HepG2 (cell line): ENCODE data around the gene XPNPEP2. TPM values are rescaled to one million over a fixed set of nuclear protein-coding genes. Genes with fewer than 3 reads are reported as not detected.

Experiments
- ATAC-seq: fragments of 200-7000 bp; cut with Tn5 transposase; 3 replicates; pipeline ENCODE4 v1.9.1; 2020; ENCODE audit warnings: mild to moderate bottlenecking, moderate library complexity
- BruUV-seq: library from RNA; stranded (reverse); fragments of 400-500 nt; replicated peaks from 2 replicates; lab custom pipeline; 2021; lab: Mats Ljungman, UMichigan
- CTCF ChIA-PET: fragments of 300-600 bp; formaldehyde crosslinking; extraction: SDS; loops from one replicate; lab custom pipeline; 2021; ENCODE audit warnings: low total read pairs, inconsistent platforms, low intra/inter-chr PET ratio; lab: Yijun Ruan, JAX
- POLR2A ChIA-PET: fragments of 350-600 bp; sonication (Branson Sonifier 250); formaldehyde crosslinking; loops from one replicate; lab custom pipeline; 2020; ENCODE audit warnings: antibody characterized with exemption, inconsistent platforms; lab: Yijun Ruan, JAX
- DNase-seq: peaks from one replicate; pipeline ENCODE4 v3.0.0-alpha.2; 2015; ENCODE audit warnings: low spot score
- FAIRE-seq: peaks from 3 replicates; lab custom pipeline; 2011; peaks lifted over from hg19 to GRCh38; lab: Jason Lieb, UNC
- H2AFZ ChIP-seq: one replicate; pipeline ENCODE4 v1.6.1; 2011; ENCODE audit warnings: low read length, inconsistent platforms
- H3K27ac ChIP-seq: fragments of 300-600 bp; 3 replicates; pipeline ENCODE4 v1.8.0; 2011; ENCODE audit warnings: mixed run types, mild to moderate bottlenecking, mixed read lengths, low read length, inconsistent platforms; ENCODE audit not compliant: insufficient read depth; ENCODE audit errors: extremely low read length
- H3K27me3 ChIP-seq, 2 experiments: fragments of 200-600 bp in 1 of 2; 2 replicates in 1 of 2; 3 replicates in 1 of 2; pipeline versions ENCODE4 v1.6.0 to v1.8.0; 2011; ENCODE audit warnings: low read length in 2 of 2, mild to moderate bottlenecking in 2 of 2, moderate library complexity in 2 of 2, inconsistent platforms in 1 of 2; ENCODE audit not compliant: insufficient read depth in 2 of 2, control insufficient read depth in 1 of 2
- H3K36me3 ChIP-seq, 2 experiments: fragments of 200-600 bp in 1 of 2; replicated peaks in 1 of 2; 2 replicates in 1 of 2; 3 replicates in 1 of 2; pipeline versions ENCODE4 v1.5.1 to v1.8.0; 2011; ENCODE audit warnings: low read length in 2 of 2, inconsistent platforms in 1 of 2; ENCODE audit not compliant: insufficient read depth in 2 of 2, control insufficient read depth in 1 of 2
- H3K4me1 ChIP-seq: 2 replicates; pipeline ENCODE4 v1.5.1; 2012; ENCODE audit warnings: low read length, inconsistent platforms; ENCODE audit not compliant: insufficient read depth
- H3K4me2 ChIP-seq: 2 replicates; pipeline ENCODE4 v1.6.0; 2011; ENCODE audit warnings: low read depth, low read length, inconsistent platforms
- H3K4me3 ChIP-seq, 3 experiments: fragments of 200-600 bp in 1 of 3; sonication (generic), shearing (Covaris generic) in 1 of 3; replicated peaks in 1 of 3; 2 replicates each; pipeline ENCODE4 v1.5.1; 2011 to 2016; ENCODE audit warnings: low read length in 3 of 3, inconsistent platforms in 2 of 3, low read depth in 2 of 3, mild to moderate bottlenecking in 2 of 3, control low read depth in 1 of 3, mixed read lengths in 1 of 3; ENCODE audit not compliant: insufficient read depth in 1 of 3
- H3K79me2 ChIP-seq: one replicate; pipeline ENCODE4 v1.6.1; 2011; ENCODE audit warnings: low read length, inconsistent platforms; ENCODE audit not compliant: insufficient read depth
- H3K9ac ChIP-seq: 2 replicates; pipeline ENCODE4 v1.6.0; 2011; ENCODE audit warnings: mild to moderate bottlenecking, low read depth, low read length, inconsistent platforms; ENCODE audit not compliant: insufficient read depth
- H3K9me3 ChIP-seq: 2 replicates; pipeline ENCODE4 v1.5.1; 2012; ENCODE audit warnings: mild to moderate bottlenecking, low read length
- H4K20me1 ChIP-seq: 2 replicates; pipeline ENCODE4 v1.6.0; 2011; ENCODE audit warnings: inconsistent platforms, mild to moderate bottlenecking, low read length, moderate library complexity; ENCODE audit not compliant: insufficient read depth
- BHLHE40 ChIP-seq: IDR thresholded peaks from 2 replicates; pipeline ENCODE4 v1.6.1; 2011; ENCODE audit warnings: low read length, improper control_type of control experiment
- HMGA1 ChIP-seq: sonication (generic); formaldehyde crosslinking; conservative IDR thresholded peaks from 2 replicates; pipeline ENCODE4 v1.4.0; 2020; ENCODE audit warnings: missing genetic modification reagents
- HMGXB4 ChIP-seq, 2 experiments: sonication (generic) in 1 of 2; formaldehyde crosslinking in 1 of 2; IDR thresholded peaks; 2 replicates each; pipeline versions ENCODE4 v1.4.0 to v1.6.1; 2018 to 2020; ENCODE audit warnings: missing genetic modification reagents in 2 of 2, borderline replicate concordance in 1 of 2, low read depth in 1 of 2, mild to moderate bottlenecking in 1 of 2, missing biosample characterization in 1 of 2
- KMT2B ChIP-seq: IDR thresholded peaks from 2 replicates; pipeline ENCODE4 v1.6.1; 2016; ENCODE audit warnings: missing genetic modification reagents, missing compliant biosample characterization
- NFAT5 ChIP-seq: sonication (generic); formaldehyde crosslinking; IDR thresholded peaks from 2 replicates; pipeline ENCODE4 v1.4.0; 2020; ENCODE audit warnings: missing genetic modification reagents
- PLSCR1 ChIP-seq: sonication (generic); formaldehyde crosslinking; IDR thresholded peaks from 2 replicates; pipeline ENCODE4 v1.5.0; 2020; ENCODE audit warnings: missing genetic modification reagents, mild to moderate bottlenecking, borderline replicate concordance
- RAD51 ChIP-seq: fragments of 450-650 bp; IDR thresholded peaks from 2 replicates; pipeline ENCODE4 v1.6.1; 2016; ENCODE audit warnings: borderline replicate concordance
- ZFYVE20 ChIP-seq: sonication (generic); formaldehyde crosslinking; IDR thresholded peaks from 2 replicates; pipeline ENCODE4 v1.8.0; 2023; ENCODE audit warnings: low read depth, mild to moderate bottlenecking, moderate library complexity, missing genetic modification reagents, borderline replicate concordance
- ZMYM4 ChIP-seq: sonication (generic); formaldehyde crosslinking; IDR thresholded peaks from 2 replicates; pipeline ENCODE4 v1.8.1; 2023; ENCODE audit warnings: mild to moderate bottlenecking, missing genetic modification reagents
- ZNF136 ChIP-seq: sonication (generic); formaldehyde crosslinking; IDR thresholded peaks from 2 replicates; pipeline ENCODE4 v1.8.1; 2022; ENCODE audit warnings: low read depth, mild to moderate bottlenecking, moderate library complexity, missing genetic modification reagents
- ZNF382 ChIP-seq: sonication (generic); formaldehyde crosslinking; IDR thresholded peaks from 2 replicates; pipeline ENCODE4 v1.5.0; 2020; ENCODE audit warnings: missing genetic modification reagents, mild to moderate bottlenecking, borderline replicate concordance
- ZNF44 ChIP-seq: sonication (generic); formaldehyde crosslinking; IDR thresholded peaks from 2 replicates; pipeline ENCODE4 v1.5.1; 2020; ENCODE audit warnings: mild to moderate bottlenecking, missing genetic modification reagents
- ZNF629 ChIP-seq: sonication (generic); formaldehyde crosslinking; conservative IDR thresholded peaks from 2 replicates; pipeline ENCODE4 v1.5.0; 2020; ENCODE audit warnings: missing genetic modification reagents
- ZNF776 ChIP-seq: sonication (generic); formaldehyde crosslinking; IDR thresholded peaks from 2 replicates; pipeline ENCODE4 v1.4.0; 2020; ENCODE audit warnings: mild to moderate bottlenecking, missing genetic modification reagents
- ZNF816 ChIP-seq: sonication (generic); formaldehyde crosslinking; IDR thresholded peaks from 2 replicates; pipeline ENCODE4 v1.8.0; 2022; ENCODE audit warnings: missing genetic modification reagents, mild to moderate bottlenecking, borderline replicate concordance
- WGBS: methylation state at CpG from one replicate; pipeline ENCODE4 v1.1.6; 2017; ENCODE audit warnings: low lambda C conversion rate; 5-methylcytosine and 5-hydroxymethylcytosine counted together
- in situ Hi-C: cut with HindIII; loops from 2 replicates; pipeline ENCODE4 v1.10.0; 2017; ENCODE audit warnings: low pct_unique_long_range_greater_than_20kb; ENCODE audit not compliant: extremely low pct_ligation_motif_present
- intact Hi-C: fragments of 100-400 bp; cut with micrococcal nuclease; formaldehyde crosslinking; loops from one replicate; pipeline ENCODE4 v1.10.0; 2022; ENCODE audit not compliant: unreplicated experiment
- polyA plus RNA-seq, 8 experiments: library from polyadenylated mRNA; depleted of rRNA in 3 of 8; stranded (reverse) in 7 of 8; unstranded in 1 of 8; fragments of >200 nt; fragmentation: Illumina TruSeq in 4 of 8; extraction: Trizol in 4 of 8; gene quantifications; 2 replicates each; pipeline versions ENCODE4 v1.2.1 to v1.2.3, GENCODE V29; 2011 to 2016; ENCODE audit warnings: low read depth in 4 of 8, missing spikeins in 1 of 8, mixed read lengths in 1 of 8; ENCODE audit not compliant: insufficient read depth in 1 of 8
- total RNA-seq, 5 experiments: library from RNA; depleted of rRNA; stranded (reverse); fragments of >200 nt; fragmentation: Illumina TruSeq; extraction: Trizol; gene quantifications; 2 replicates each; pipeline ENCODE4 v1.2.3, GENCODE V29; 2016; ENCODE audit warnings: low read depth in 1 of 5

The XPNPEP2 gene
- total and polyA plus RNA-seq, 2 of the 13 experiments (the other 11 are each of a cell fraction or from before 2014, with no cell fraction given): 1.1 to 1.8 TPM

- Histone ChIP-seq H3K4me3 (no peak overlapping the region), H3K4me2 (no peak overlapping the region), H3K9me3 (no peaks in the 10 kb centered on the region), H4K20me1 (no peaks in the 10 kb centered on the region), H3K36me3 (no peaks in the 10 kb centered on the region), H3K79me2 (no peaks in the 10 kb centered on the region), H3K27ac (no peak overlapping the region), H3K9ac (no peak overlapping the region), H2AFZ (no peak overlapping the region), H3K27me3 (no peaks in the 10 kb centered on the region), H3K4me1 (peaks cover 34% of the 10 kb centered on the region)
- no TSS peak for BruUV-seq
- 70% methylated on average over 2 of the region's 4 CpGs for WGBS
- FAIRE-seq (no peak), DNase-seq (no peak), ATAC-seq (no peak)
- intact Hi-C loops: no loop called here
- POLR2A ChIA-PET: no interaction called here
- in situ Hi-C loops: no loop called here
- CTCF ChIA-PET: no interaction called here
- TF ChIP-seq ZNF776 (CRISPR knock-in tag) (no peak), ZNF816 (CRISPR knock-in tag) (no peak), HMGA1 (CRISPR knock-in tag) (no peak), ZFYVE20 (CRISPR knock-in tag) (no peak), PLSCR1 (CRISPR knock-in tag) (no peak), KMT2B (no peak), ZNF136 (CRISPR knock-in tag) (no peak), ZNF629 (CRISPR knock-in tag) (no peak), HMGXB4 (CRISPR knock-in tag; IDR thresholded peaks at IDR 0.05; ENCODE audit: borderline replicate concordance in 1 of 2, low read depth in 1 of 2) (no peak), ZNF382 (CRISPR knock-in tag) (no peak), RAD51 (no peak), ZNF44 (CRISPR knock-in tag) (no peak), ZMYM4 (CRISPR knock-in tag) (no peak), BHLHE40 (no peak), NFAT5 (CRISPR knock-in tag) (no peak)
These were observed 5.4 kb upstream of the XPNPEP2 start for GRCh38 chrX:129733335-129733734.
